ENCODE measurements around the gene TRIP6. TPM values are rescaled to one million over a fixed set of nuclear protein-coding genes. Genes with fewer than 3 reads are reported as not detected.

Gene TRIP6
- total RNA-seq, 1 donor from 2014 or later, result 14.9 TPM

DNA sequence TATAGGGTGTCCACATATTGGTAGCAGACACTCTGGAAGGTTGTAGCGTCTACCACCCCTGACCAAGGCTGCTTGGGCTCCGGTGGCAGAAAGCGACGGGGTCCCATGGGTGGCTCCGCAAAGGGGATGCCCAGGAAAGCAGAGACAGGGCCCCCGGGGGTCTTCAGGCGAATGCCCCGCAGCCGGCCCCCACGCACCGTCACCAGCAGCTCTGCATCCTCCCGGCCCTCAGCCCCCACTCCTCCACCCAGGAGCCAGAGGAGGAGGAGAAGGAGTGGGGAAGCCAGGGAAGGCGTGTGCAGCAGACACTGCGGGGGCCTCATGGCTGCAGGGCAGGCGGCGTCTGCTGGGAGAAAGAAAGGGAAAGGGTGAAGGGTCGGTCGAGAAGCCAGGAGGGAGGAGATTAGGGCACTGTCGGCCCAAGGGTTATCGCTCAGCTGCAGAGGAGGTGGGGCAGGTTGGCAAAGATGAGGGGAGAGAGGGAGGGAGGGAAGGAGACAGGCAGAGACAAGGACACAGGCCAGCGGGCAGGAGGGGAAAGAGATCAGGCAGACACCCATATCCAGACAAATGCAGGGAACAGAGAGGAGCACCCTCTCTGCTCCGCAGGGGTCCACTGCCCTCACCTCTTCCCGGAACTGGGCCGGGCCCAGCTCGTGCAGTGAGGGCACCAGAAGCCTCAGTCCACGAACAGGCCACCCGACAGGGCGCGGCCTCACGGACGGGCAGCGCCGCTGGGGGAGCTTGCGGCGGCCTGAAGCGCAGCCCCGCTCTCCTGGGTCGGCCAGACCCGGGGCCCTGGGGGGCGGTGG is 26.9 kb downstream of the TRIP6 start:
- no peaks in the 10 kb centered on the region for H3K36me3 ChIP-seq
- peaks cover 27% of the 10 kb centered on the region for H3K4me1 Mint-ChIP-seq
- no peak overlapping the region for H3K27ac ChIP-seq
- DNase-seq (ENCODE audit: low spot score), result peak; percentile 51
- no peaks in the 10 kb centered on the region for H3K9me3 Mint-ChIP-seq
- peaks cover 29% of the 10 kb centered on the region for H3K27me3 Mint-ChIP-seq (ENCODE audit: insufficient read depth, low read depth)
- H3K4me3 Mint-ChIP-seq, result peak overlapping the region; percentile 69
- H3K27me3 ChIP-seq, result peaks cover 34% of the 10 kb centered on the region
- TF ChIP-seq EZH2 (IDR thresholded peaks at IDR 0.05) (no peak), EZH2phosphoT487 (IDR thresholded peaks at IDR 0.05) (no peak), CTCF (IDR thresholded peaks at IDR 0.05) (no peak)
- H3K9me3 ChIP-seq (ENCODE audit: low read depth), result no peaks in the 10 kb centered on the region
- peaks cover 10% of the 10 kb centered on the region for H3K4me1 ChIP-seq
- no peak overlapping the region for H3K9ac ChIP-seq
- H3K4me2 ChIP-seq, result peak overlapping the region; percentile 86
- H2AFZ ChIP-seq (replicated peaks), result no peak overlapping the region
- peak overlapping the region; percentile 51 for H3K4me3 ChIP-seq
- peak overlapping the region; percentile 90 for H3K27ac Mint-ChIP-seq
- H3F3A ChIP-seq (ENCODE audit: low read depth), result peaks cover 27% of the 10 kb centered on the region
- peaks cover 5% of the 10 kb centered on the region for H4K20me1 ChIP-seq (ENCODE audit: low read depth)
- peaks cover under 1% of the 10 kb centered on the region for H3K79me2 ChIP-seq (ENCODE audit: low read depth)
- no peaks in the 10 kb centered on the region for H3K36me3 Mint-ChIP-seq

DNA sequence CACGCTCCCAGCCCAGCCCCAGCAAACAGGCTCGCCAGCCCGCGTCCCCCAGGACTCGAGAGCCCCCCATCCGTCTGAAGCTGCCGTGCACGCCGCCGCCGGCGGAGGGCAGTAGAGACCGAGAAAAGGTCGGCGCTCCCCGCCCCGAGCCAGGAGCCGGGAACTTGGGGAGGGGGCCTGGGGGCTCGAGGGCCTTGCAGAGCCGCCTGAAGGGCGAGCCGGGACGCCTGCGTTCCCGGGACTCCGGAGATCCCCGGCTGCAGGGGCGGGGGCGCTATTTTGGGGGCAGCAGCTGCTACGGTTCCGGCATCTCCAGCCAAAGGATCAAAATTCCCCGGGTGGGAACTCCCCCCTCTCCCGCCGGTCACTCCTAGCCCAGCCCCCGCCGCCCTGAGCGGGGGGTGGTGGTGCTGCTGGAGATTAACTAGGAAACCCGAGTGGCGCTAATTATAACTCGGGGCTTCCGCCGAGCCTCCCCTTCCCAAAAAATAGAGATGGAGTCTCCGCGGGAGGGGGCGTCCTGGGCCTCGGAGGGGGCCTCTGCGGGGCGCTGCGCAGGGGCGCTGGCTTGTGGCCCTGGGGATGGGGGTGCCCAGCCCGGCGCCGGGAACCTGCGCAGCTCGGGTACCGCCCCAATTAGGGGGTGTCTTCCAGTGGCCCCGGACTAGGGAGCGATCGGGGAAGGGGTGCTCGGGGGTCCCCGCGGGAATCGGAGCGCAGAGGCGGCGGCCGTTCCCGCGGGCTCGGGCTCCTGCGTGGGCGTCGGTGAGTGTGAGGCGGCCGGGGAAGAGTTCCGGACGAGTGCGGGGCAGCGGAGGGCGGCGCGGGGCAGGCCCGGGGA is 27.9 kb downstream of the TRIP6 start:
- Histone ChIP-seq H3K4me1 (peaks cover 8% of the 10 kb centered on the region), H3K9me3 (ENCODE audit: low read depth) (no peaks in the 10 kb centered on the region), H3K4me2 (peak overlapping the region; percentile 86), H3K79me2 (ENCODE audit: low read depth) (no peaks in the 10 kb centered on the region), H4K20me1 (ENCODE audit: low read depth) (peaks cover 5% of the 10 kb centered on the region), H2AFZ (replicated peaks) (no peak overlapping the region), H3F3A (ENCODE audit: low read depth) (peaks cover 20% of the 10 kb centered on the region), H3K27ac (no peak overlapping the region), H3K27me3 (peaks cover 34% of the 10 kb centered on the region), H3K36me3 (no peaks in the 10 kb centered on the region), H3K4me3 (peak overlapping the region; percentile 51), H3K9ac (no peak overlapping the region)
- H3K27me3 Mint-ChIP-seq (ENCODE audit: insufficient read depth, low read depth), result peaks cover 28% of the 10 kb centered on the region
- H3K27ac Mint-ChIP-seq, result no peak overlapping the region
- H3K4me1 Mint-ChIP-seq, result peaks cover 27% of the 10 kb centered on the region
- H3K9me3 Mint-ChIP-seq, result no peaks in the 10 kb centered on the region
- TF ChIP-seq EZH2phosphoT487 (IDR thresholded peaks at IDR 0.05) (peak; percentile 89), CTCF (IDR thresholded peaks at IDR 0.05) (peak; percentile 93), EZH2 (IDR thresholded peaks at IDR 0.05) (peak; percentile 95)
- no peak overlapping the region for H3K4me3 Mint-ChIP-seq
- no peaks in the 10 kb centered on the region for H3K36me3 Mint-ChIP-seq
- DNase-seq (ENCODE audit: low spot score), result peak; percentile 93

- Histone ChIP-seq H3K4me2 (peak within 1 kb of the TSS; percentile 86), H3K9ac (no peak within 1 kb of the TSS), H3K27me3 (peaks cover 34% of the 10 kb centered on the region), H3K36me3 (no peaks in the 10 kb centered on the region), H3K9me3 (ENCODE audit: low read depth) (no peaks in the 10 kb centered on the region), H3K4me1 (peaks cover 8% of the 10 kb centered on the region), H3K79me2 (ENCODE audit: low read depth) (no peaks in the 10 kb centered on the region), H2AFZ (replicated peaks) (no peak within 1 kb of the TSS), H3K27ac (no peak within 1 kb of the TSS), H3F3A (ENCODE audit: low read depth) (peaks cover 14% of the 10 kb centered on the region), H4K20me1 (ENCODE audit: low read depth) (peaks cover 5% of the 10 kb centered on the region), H3K4me3 (peak within 1 kb of the TSS; percentile 51)
- Mint-ChIP-seq H3K36me3 (no peaks in the 10 kb centered on the region), H3K27me3 (ENCODE audit: insufficient read depth, low read depth) (peaks cover 27% of the 10 kb centered on the region), H3K4me3 (peak within 1 kb of the TSS; percentile 86), H3K9me3 (no peaks in the 10 kb centered on the region), H3K27ac (no peak within 1 kb of the TSS), H3K4me1 (peaks cover 23% of the 10 kb centered on the region)
- no peak for DNase-seq (ENCODE audit: low spot score)
- TF ChIP-seq EZH2phosphoT487 (IDR thresholded peaks at IDR 0.05), result peak; percentile 11
- TF ChIP-seq CTCF (IDR thresholded peaks at IDR 0.05), result no peak
- TF ChIP-seq EZH2 (IDR thresholded peaks at IDR 0.05), result peak; percentile 81
Observed at GRCh38 chr7:100895701-100895955, 28.4 kb downstream of the TRIP6 start, which contains the start of gene ACHE. Gene ACHE, minus strand, starts transcription at chr7:100895888. Its CDS starts 1,656 bp downstream, at chr7:100894232.

All from neural progenitor cell (in vitro differentiated cells).